MV-4-11 (cell line): Measurements from ENCODE around the gene MRTFB.

Source experiments
- DNase-seq: peaks from one replicate; lab custom pipeline; 2025; lab: John Stamatoyannopoulos, UW

Gene MRTFB

GRCh38 chr16:14308368-14308723 is 237.2 kb downstream of the MRTFB start:
- DNase-seq = no peak

- DNase-seq = no peak
Measured at GRCh38 chr16:14309001-14309886, 238.1 kb downstream of the MRTFB start.

- DNase-seq = no peak
Measured at GRCh38 chr16:14309906-14310305, 238.8 kb downstream of the MRTFB start.

- DNase-seq = no peak
Measured at GRCh38 chr16:14310519-14310991, 239.4 kb downstream of the MRTFB start.

GRCh38 chr16:14314116-14314515 is 243.0 kb downstream of the MRTFB start:
- no peak for DNase-seq

GRCh38 chr16:14315683-14316320 is 244.7 kb downstream of the MRTFB start:
- no peak for DNase-seq
